A673 (cell line): ENCODE measurements around the gene ATCAY. TPM values are rescaled to one million over a fixed set of nuclear protein-coding genes. Genes with fewer than 3 reads are reported as not detected.
"Not testable (repeated sequence)": the region's sequence is repeated elsewhere in the genome, so short reads cannot be mapped to it uniquely, and the experiment has no call there.

Experiments
- BruUV-seq: library from RNA; stranded (reverse); fragments of 400-500 nt; replicated peaks from 2 replicates; lab custom pipeline; 2021; lab: Mats Ljungman, UMichigan
- CTCF ChIA-PET: fragments of 300-600 bp; sonication (Branson Sonifier 250); formaldehyde crosslinking; loops from one replicate; lab custom pipeline; 2022; ENCODE audit warnings: antibody characterized with exemption; lab: Charles Lee
- POLR2A ChIA-PET: fragments of 300-600 bp; sonication (Branson Sonifier 250); formaldehyde crosslinking; loops from one replicate; lab custom pipeline; 2022; ENCODE audit warnings: antibody characterized with exemption; ENCODE audit not compliant: low non-redundant PET; lab: Charles Lee
- DNase-seq: peaks from one replicate; pipeline ENCODE4 v3.0.0-alpha.2; 2015; ENCODE audit warnings: low spot score
- H3K27ac ChIP-seq: fragments of 200-600 bp; sonication (generic); 2 replicates; pipeline ENCODE4 v1.5.1; 2016; ENCODE audit warnings: mixed run types, low read depth, mild to moderate bottlenecking, mixed read lengths, antibody characterized with exemption, low read length; ENCODE audit not compliant: poor library complexity, severe bottlenecking
- H3K27me3 ChIP-seq: fragments of 200-600 bp; sonication (generic); replicated peaks from 2 replicates; pipeline ENCODE4 v1.6.1; 2017; ENCODE audit warnings: mixed run types, low read depth, mild to moderate bottlenecking, mixed read lengths, antibody characterized with exemption, low read length; ENCODE audit not compliant: insufficient read depth, poor library complexity
- H3K36me3 ChIP-seq: fragments of 200-600 bp; sonication (generic); 2 replicates; pipeline ENCODE4 v1.6.1; 2016; ENCODE audit warnings: mixed run types, mild to moderate bottlenecking, mixed read lengths, antibody characterized with exemption, low read length; ENCODE audit not compliant: insufficient read depth, poor library complexity, severe bottlenecking
- H3K4me1 ChIP-seq: fragments of 200-600 bp; sonication (generic); 2 replicates; pipeline ENCODE4 v1.6.1; 2017; ENCODE audit warnings: mixed run types, mild to moderate bottlenecking, mixed read lengths, antibody characterized with exemption, low read length; ENCODE audit not compliant: insufficient read depth, poor library complexity, severe bottlenecking
- H3K4me3 ChIP-seq: fragments of 200-600 bp; sonication (generic); 2 replicates; pipeline ENCODE4 v1.5.1; 2016; ENCODE audit warnings: low read depth, mixed run types, mild to moderate bottlenecking, mixed read lengths, low read length; ENCODE audit not compliant: poor library complexity, severe bottlenecking
- H3K9me3 ChIP-seq: fragments of 200-600 bp; sonication (generic); 2 replicates; pipeline ENCODE4 v1.6.1; 2016; ENCODE audit warnings: mixed run types, low read depth, mild to moderate bottlenecking, mixed read lengths, antibody characterized with exemption, low read length; ENCODE audit not compliant: poor library complexity, severe bottlenecking
- CTCF ChIP-seq: fragments of 300-800, 200-600 bp; sonication (generic); conservative IDR thresholded peaks from 2 replicates; pipeline ENCODE4 v1.5.1; 2017; ENCODE audit warnings: low read depth, mild to moderate bottlenecking, antibody characterized with exemption, low read length, moderate library complexity, mixed read lengths
- EZH2 ChIP-seq: fragments of 200-600 bp; sonication (generic); IDR thresholded peaks from 2 replicates; pipeline ENCODE4 v1.6.1; 2017; ENCODE audit warnings: borderline replicate concordance, low read depth, mild to moderate bottlenecking, mixed read lengths, antibody characterized with exemption, low read length; ENCODE audit not compliant: poor library complexity, severe bottlenecking
- intact Hi-C: fragments of 100-400 bp; cut with micrococcal nuclease; formaldehyde crosslinking; loops from one replicate; pipeline ENCODE4 v1.10.0; 2022; ENCODE audit not compliant: unreplicated experiment
- total RNA-seq: library from RNA; stranded (reverse); gene quantifications from 2 replicates; pipeline ENCODE4 v1.2.3, GENCODE V29; 2021

Gene ATCAY
- total RNA-seq, 1 experiment from 2014 or later: 0.95 TPM

- Histone ChIP-seq H3K9me3 (peaks cover 4% of the 10 kb centered on the region), H3K36me3 (no peaks in the 10 kb centered on the region), H3K4me1 (peaks cover 9% of the 10 kb centered on the region), H3K27me3 (no peaks in the 10 kb centered on the region), H3K27ac (no peak within 1 kb of the TSS), H3K4me3 (no peak within 1 kb of the TSS)
- CTCF ChIA-PET: no interaction called here
- TF ChIP-seq CTCF: no peak
- TF ChIP-seq EZH2: no peak
- POLR2A ChIA-PET: no interaction called here
- no TSS peak for BruUV-seq
- intact Hi-C loops: no loop called here
- DNase-seq: peak; percentile 52
Observed at GRCh38 chr19:3868770-3869456, 11.6 kb upstream of the ATCAY start, which contains the start of gene ZFR2. Gene ZFR2, minus strand, starts transcription at chr19:3869038. Its CDS starts 21 bp downstream, at chr19:3869017.

- Histone ChIP-seq H3K36me3 (no peaks in the 10 kb centered on the region), H3K4me1 (no peaks in the 10 kb centered on the region), H3K9me3 (peaks cover 4% of the 10 kb centered on the region), H3K27ac (no peak overlapping the region), H3K27me3 (no peaks in the 10 kb centered on the region), H3K4me3 (no peak overlapping the region)
- POLR2A ChIA-PET: no interaction called here
- DNase-seq: no peak
- no peak for TF ChIP-seq EZH2
- no peak for TF ChIP-seq CTCF
- BruUV-seq: no TSS peak
- intact Hi-C loops: no loop called here
- CTCF ChIA-PET: no interaction called here
Observed at GRCh38 chr19:3873151-3873550, 7.3 kb upstream of the ATCAY start.

- CTCF ChIA-PET, H3K27ac ChIP-seq, H3K9me3 ChIP-seq, H3K4me1 ChIP-seq, H3K36me3 ChIP-seq, intact Hi-C loops, H3K4me3 ChIP-seq, POLR2A ChIA-PET, DNase-seq, H3K27me3 ChIP-seq, BruUV-seq: not testable (repeated sequence)
Observed at GRCh38 chr19:3874695-3875094, 5.8 kb upstream of the ATCAY start.

- Histone ChIP-seq H3K27ac (no peak overlapping the region), H3K27me3 (peaks cover 26% of the 10 kb centered on the region), H3K9me3 (no peaks in the 10 kb centered on the region), H3K4me3 (no peak overlapping the region), H3K36me3 (no peaks in the 10 kb centered on the region), H3K4me1 (no peaks in the 10 kb centered on the region)
- TF ChIP-seq EZH2 (no peak), CTCF (peak; percentile 52)
- CTCF ChIA-PET: no interaction called here
- intact Hi-C loops: no loop called here
- DNase-seq: no peak
- no TSS peak for BruUV-seq
- POLR2A ChIA-PET: no interaction called here
Observed at GRCh38 chr19:3879656-3880055, 829 bp upstream of the ATCAY start.
